HEK293 (cell line): ENCODE data around the gene MICAL3.

Source experiments
- YY1 ChIP-seq: fragments of 450-650 bp; formaldehyde crosslinking; IDR thresholded peaks from 2 replicates; pipeline ENCODE4 v1.5.1; 2018; ENCODE audit warnings: missing biosample characterization, missing genetic modification characterization
- ZNF18 ChIP-seq: fragments of 450-650 bp; formaldehyde crosslinking; IDR thresholded peaks from 2 replicates; pipeline ENCODE4 v1.5.1; 2016; ENCODE audit warnings: missing biosample characterization, missing genetic modification characterization

GRCh38 chr22:17875631-17876030, 148.7 kb downstream of the MICAL3 start:
- TF ChIP-seq YY1 (tag by site-specific recombination) = no peak
- no peak for TF ChIP-seq ZNF18 (tag by site-specific recombination)
